HepG2 (cell line): ENCODE results near the gene KCTD16. TPM values are rescaled to one million over a fixed set of nuclear protein-coding genes. Genes with fewer than 3 reads are reported as not detected.

Source experiments
- ATAC-seq: fragments of 200-7000 bp; cut with Tn5 transposase; 3 replicates; pipeline ENCODE4 v1.9.1; 2020; ENCODE audit warnings: mild to moderate bottlenecking, moderate library complexity
- BruUV-seq: library from RNA; stranded (reverse); fragments of 400-500 nt; replicated peaks from 2 replicates; lab custom pipeline; 2021; lab: Mats Ljungman, UMichigan
- CTCF ChIA-PET: fragments of 300-600 bp; formaldehyde crosslinking; extraction: SDS; loops from one replicate; lab custom pipeline; 2021; ENCODE audit warnings: low total read pairs, inconsistent platforms, low intra/inter-chr PET ratio; lab: Yijun Ruan, JAX
- POLR2A ChIA-PET: fragments of 350-600 bp; sonication (Branson Sonifier 250); formaldehyde crosslinking; loops from one replicate; lab custom pipeline; 2020; ENCODE audit warnings: antibody characterized with exemption, inconsistent platforms; lab: Yijun Ruan, JAX
- DNase-seq: peaks from one replicate; pipeline ENCODE4 v3.0.0-alpha.2; 2015; ENCODE audit warnings: low spot score
- FAIRE-seq: peaks from 3 replicates; lab custom pipeline; 2011; peaks lifted over from hg19 to GRCh38; lab: Jason Lieb, UNC
- H2AFZ ChIP-seq: one replicate; pipeline ENCODE4 v1.6.1; 2011; ENCODE audit warnings: low read length, inconsistent platforms
- H3K27ac ChIP-seq: fragments of 300-600 bp; 3 replicates; pipeline ENCODE4 v1.8.0; 2011; ENCODE audit warnings: mixed run types, mild to moderate bottlenecking, mixed read lengths, low read length, inconsistent platforms; ENCODE audit not compliant: insufficient read depth; ENCODE audit errors: extremely low read length
- H3K27me3 ChIP-seq, 2 experiments: fragments of 200-600 bp in 1 of 2; 2 replicates in 1 of 2; 3 replicates in 1 of 2; pipeline versions ENCODE4 v1.6.0 to v1.8.0; 2011; ENCODE audit warnings: low read length in 2 of 2, mild to moderate bottlenecking in 2 of 2, moderate library complexity in 2 of 2, inconsistent platforms in 1 of 2; ENCODE audit not compliant: insufficient read depth in 2 of 2, control insufficient read depth in 1 of 2
- H3K36me3 ChIP-seq, 2 experiments: fragments of 200-600 bp in 1 of 2; replicated peaks in 1 of 2; 2 replicates in 1 of 2; 3 replicates in 1 of 2; pipeline versions ENCODE4 v1.5.1 to v1.8.0; 2011; ENCODE audit warnings: low read length in 2 of 2, inconsistent platforms in 1 of 2; ENCODE audit not compliant: insufficient read depth in 2 of 2, control insufficient read depth in 1 of 2
- H3K4me1 ChIP-seq: 2 replicates; pipeline ENCODE4 v1.5.1; 2012; ENCODE audit warnings: low read length, inconsistent platforms; ENCODE audit not compliant: insufficient read depth
- H3K4me2 ChIP-seq: 2 replicates; pipeline ENCODE4 v1.6.0; 2011; ENCODE audit warnings: low read depth, low read length, inconsistent platforms
- H3K4me3 ChIP-seq, 3 experiments: fragments of 200-600 bp in 1 of 3; sonication (generic), shearing (Covaris generic) in 1 of 3; replicated peaks in 1 of 3; 2 replicates each; pipeline ENCODE4 v1.5.1; 2011 to 2016; ENCODE audit warnings: low read length in 3 of 3, inconsistent platforms in 2 of 3, low read depth in 2 of 3, mild to moderate bottlenecking in 2 of 3, control low read depth in 1 of 3, mixed read lengths in 1 of 3; ENCODE audit not compliant: insufficient read depth in 1 of 3
- H3K79me2 ChIP-seq: one replicate; pipeline ENCODE4 v1.6.1; 2011; ENCODE audit warnings: low read length, inconsistent platforms; ENCODE audit not compliant: insufficient read depth
- H3K9ac ChIP-seq: 2 replicates; pipeline ENCODE4 v1.6.0; 2011; ENCODE audit warnings: mild to moderate bottlenecking, low read depth, low read length, inconsistent platforms; ENCODE audit not compliant: insufficient read depth
- H3K9me3 ChIP-seq: 2 replicates; pipeline ENCODE4 v1.5.1; 2012; ENCODE audit warnings: mild to moderate bottlenecking, low read length
- H4K20me1 ChIP-seq: 2 replicates; pipeline ENCODE4 v1.6.0; 2011; ENCODE audit warnings: inconsistent platforms, mild to moderate bottlenecking, low read length, moderate library complexity; ENCODE audit not compliant: insufficient read depth
- CEBPZ ChIP-seq: IDR thresholded peaks from 2 replicates; pipeline ENCODE4 v1.6.1; 2012; ENCODE audit warnings: low read length, improper control_type of control experiment
- DBP ChIP-seq: sonication (generic); formaldehyde crosslinking; IDR thresholded peaks from 2 replicates; pipeline ENCODE4 v1.4.0; 2020; ENCODE audit warnings: missing genetic modification reagents; ENCODE audit errors: not compliant biosample characterization
- DMTF1 ChIP-seq: sonication (generic); formaldehyde crosslinking; IDR thresholded peaks from 2 replicates; pipeline ENCODE4 v1.4.0; 2020; ENCODE audit warnings: mild to moderate bottlenecking, missing genetic modification reagents
- RARG ChIP-seq: sonication (generic); formaldehyde crosslinking; IDR thresholded peaks from 2 replicates; pipeline ENCODE4 v1.4.0; 2020; ENCODE audit warnings: low read depth, mild to moderate bottlenecking, missing genetic modification reagents
- SNAPC4 ChIP-seq: sonication (generic); formaldehyde crosslinking; IDR thresholded peaks from 2 replicates; pipeline ENCODE4 v1.4.0; 2020; ENCODE audit warnings: mild to moderate bottlenecking, missing genetic modification reagents
- ZKSCAN5 ChIP-seq: sonication (generic); formaldehyde crosslinking; IDR thresholded peaks from 2 replicates; pipeline ENCODE4 v1.5.1; 2020; ENCODE audit warnings: mild to moderate bottlenecking, missing genetic modification reagents
- ZNF563 ChIP-seq: sonication (generic); formaldehyde crosslinking; IDR thresholded peaks from 2 replicates; pipeline ENCODE4 v1.8.0; 2022; ENCODE audit warnings: mild to moderate bottlenecking, moderate library complexity, missing genetic modification reagents
- WGBS: methylation state at CpG from one replicate; pipeline ENCODE4 v1.1.6; 2017; ENCODE audit warnings: low lambda C conversion rate; 5-methylcytosine and 5-hydroxymethylcytosine counted together
- in situ Hi-C: cut with HindIII; loops from 2 replicates; pipeline ENCODE4 v1.10.0; 2017; ENCODE audit warnings: low pct_unique_long_range_greater_than_20kb; ENCODE audit not compliant: extremely low pct_ligation_motif_present
- intact Hi-C: fragments of 100-400 bp; cut with micrococcal nuclease; formaldehyde crosslinking; loops from one replicate; pipeline ENCODE4 v1.10.0; 2022; ENCODE audit not compliant: unreplicated experiment
- polyA plus RNA-seq, 8 experiments: library from polyadenylated mRNA; depleted of rRNA in 3 of 8; stranded (reverse) in 7 of 8; unstranded in 1 of 8; fragments of >200 nt; fragmentation: Illumina TruSeq in 4 of 8; extraction: Trizol in 4 of 8; gene quantifications; 2 replicates each; pipeline versions ENCODE4 v1.2.1 to v1.2.3, GENCODE V29; 2011 to 2016; ENCODE audit warnings: low read depth in 4 of 8, missing spikeins in 1 of 8, mixed read lengths in 1 of 8; ENCODE audit not compliant: insufficient read depth in 1 of 8
- total RNA-seq, 5 experiments: library from RNA; depleted of rRNA; stranded (reverse); fragments of >200 nt; fragmentation: Illumina TruSeq; extraction: Trizol; gene quantifications; 2 replicates each; pipeline ENCODE4 v1.2.3, GENCODE V29; 2016; ENCODE audit warnings: low read depth in 1 of 5
- TF ChIP-seq, protein P1 (sequence below): sonication (generic); formaldehyde crosslinking; IDR thresholded peaks from 2 replicates; pipeline ENCODE4 v1.4.0; 2020; ENCODE audit warnings: missing genetic modification reagents, borderline replicate concordance

Gene KCTD16
- total and polyA plus RNA-seq, 2 of the 13 experiments (the other 11 are each of a cell fraction or from before 2014, with no cell fraction given): 0.02 to 0.09 TPM

DNA sequence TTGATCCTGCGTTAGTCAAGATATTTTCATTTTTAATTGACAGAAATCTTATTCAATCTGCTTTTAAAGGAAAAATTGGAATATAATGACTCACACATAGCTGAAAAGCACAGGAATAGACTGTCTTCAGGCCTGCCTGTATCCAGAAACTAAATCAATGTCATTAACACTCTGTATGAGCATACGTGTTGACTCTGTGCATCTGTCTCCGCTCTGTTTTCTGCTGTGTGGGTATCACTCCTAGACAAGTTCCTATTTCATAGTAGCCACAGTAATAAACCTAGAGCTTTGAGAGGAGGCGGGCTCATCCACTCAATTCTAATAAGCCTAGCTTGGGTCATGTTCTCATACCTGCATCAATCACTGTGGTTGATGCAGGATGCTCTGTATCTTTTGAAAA, 267.6 kb downstream of the KCTD16 start (continued):
- TF ChIP-seq RARG: no peak

- FAIRE-seq (no peak), DNase-seq (no peak), ATAC-seq (no peak)
- in situ Hi-C loops (no loop called here), intact Hi-C loops (no loop called here)
- POLR2A ChIA-PET: no interaction called here
- Histone ChIP-seq H3K9me3 (no peaks in the 10 kb centered on the region; the same call in 1 of the 2 replicates), H3K79me2 (no peaks in the 10 kb centered on the region), H3K4me3 (no peak overlapping the region), H3K27ac (no peak overlapping the region), H3K27me3 (no peaks in the 10 kb centered on the region), H3K9ac (no peak overlapping the region), H2AFZ (no peak overlapping the region), H3K4me1 (no peaks in the 10 kb centered on the region), H4K20me1 (no peaks in the 10 kb centered on the region), H3K36me3 (no peaks in the 10 kb centered on the region), H3K4me2 (no peak overlapping the region)
- CTCF ChIA-PET: no interaction called here
- 0% methylated on average over 2 of the region's 2 CpGs for WGBS
- no TSS peak for BruUV-seq
- TF ChIP-seq CEBPZ: no peak
- no peak for TF ChIP-seq ZNF563 (CRISPR knock-in tag)
- no peak for TF ChIP-seq DBP (CRISPR knock-in tag)
- TF ChIP-seq, protein P1, sequence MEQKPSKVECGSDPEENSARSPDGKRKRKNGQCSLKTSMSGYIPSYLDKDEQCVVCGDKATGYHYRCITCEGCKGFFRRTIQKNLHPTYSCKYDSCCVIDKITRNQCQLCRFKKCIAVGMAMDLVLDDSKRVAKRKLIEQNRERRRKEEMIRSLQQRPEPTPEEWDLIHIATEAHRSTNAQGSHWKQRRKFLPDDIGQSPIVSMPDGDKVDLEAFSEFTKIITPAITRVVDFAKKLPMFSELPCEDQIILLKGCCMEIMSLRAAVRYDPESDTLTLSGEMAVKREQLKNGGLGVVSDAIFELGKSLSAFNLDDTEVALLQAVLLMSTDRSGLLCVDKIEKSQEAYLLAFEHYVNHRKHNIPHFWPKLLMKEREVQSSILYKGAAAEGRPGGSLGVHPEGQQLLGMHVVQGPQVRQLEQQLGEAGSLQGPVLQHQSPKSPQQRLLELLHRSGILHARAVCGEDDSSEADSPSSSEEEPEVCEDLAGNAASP (CRISPR knock-in tag): no peak
- TF ChIP-seq SNAPC4 (CRISPR knock-in tag): no peak
- no peak for TF ChIP-seq ZKSCAN5 (CRISPR knock-in tag)
- no peak for TF ChIP-seq DMTF1 (CRISPR knock-in tag)
These were observed 277.8 kb downstream of the KCTD16 start for GRCh38 chr5:144448457-144448856.
